Muscle of back (tissue), 11 donors: ENCODE data around the gene ADAM33. TPM values are rescaled to one million over a fixed set of nuclear protein-coding genes. Genes with fewer than 3 reads are reported as not detected.

Source experiments
- DNase-seq, 3 donors: peaks; one replicate each; pipeline versions ENCODE4 v3.0.0 to v3.0.0-alpha.2; 2013
- polyA plus RNA-seq, 10 donors: library from polyadenylated mRNA; unstranded; fragments of 120-200 nt; gene quantifications; one replicate each; pipeline ENCODE4 v1.2.1, GENCODE V29; 2013; ENCODE audit not compliant: insufficient read length in 10 of 10

Gene ADAM33
- polyA plus RNA-seq, 10 donors, result 33.1 to 107 (median 53.3) TPM

DNA sequence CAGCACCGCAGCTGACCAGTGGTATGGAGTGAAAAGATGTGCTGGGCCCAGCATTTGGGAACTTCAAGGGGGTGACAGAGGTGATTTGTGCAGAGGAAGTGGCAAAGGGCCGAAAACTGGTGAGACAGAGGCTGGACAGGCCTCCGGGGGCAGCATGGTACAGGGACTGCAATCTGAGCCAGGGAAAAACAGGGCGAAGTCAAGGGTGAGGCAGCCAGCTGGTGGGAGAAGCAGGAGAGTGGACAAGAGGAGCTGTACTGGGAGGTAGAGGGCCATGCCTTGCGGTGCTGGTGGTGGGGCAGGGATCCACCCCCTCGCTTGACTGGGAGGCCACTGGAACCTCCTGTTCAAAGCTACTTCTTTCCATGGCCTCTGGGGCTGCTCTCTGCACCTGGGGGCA, 11.3 kb downstream of the ADAM33 start:
- peak in 1 of 3 donors; percentile 32 for DNase-seq

DNA sequence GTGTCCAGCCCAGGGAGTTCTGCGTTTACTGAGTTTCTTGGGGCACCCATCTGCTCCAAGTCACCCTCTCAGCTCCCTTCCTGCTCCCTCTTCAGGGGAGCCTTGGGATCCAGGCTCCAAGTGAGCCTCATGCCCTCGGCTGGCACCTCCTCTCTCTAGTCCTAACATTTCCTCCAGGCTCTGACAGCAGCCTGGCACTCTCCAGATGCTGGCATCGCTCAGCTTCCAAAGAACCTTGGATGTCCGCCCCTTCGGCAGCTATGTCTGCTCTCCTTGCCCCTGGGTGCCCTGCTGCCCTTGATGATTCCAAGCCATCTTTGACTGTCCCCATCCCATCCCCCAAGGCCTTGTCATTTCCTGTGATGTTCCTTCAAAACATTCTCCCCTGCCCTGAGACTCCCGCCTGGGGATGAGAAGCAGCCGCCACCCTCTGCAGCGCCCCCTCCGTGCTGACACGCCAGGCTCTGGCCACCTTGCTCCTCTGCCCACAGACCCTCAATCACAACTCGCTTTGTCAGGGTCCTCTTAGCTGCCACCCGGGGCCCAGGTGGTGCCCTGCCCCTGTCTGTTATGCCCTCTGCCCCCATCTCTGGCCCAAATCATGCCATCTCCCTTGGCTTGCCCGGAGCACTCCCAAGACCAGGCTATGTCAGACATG, 12.0 kb downstream of the ADAM33 start:
- no peak for DNase-seq

DNA sequence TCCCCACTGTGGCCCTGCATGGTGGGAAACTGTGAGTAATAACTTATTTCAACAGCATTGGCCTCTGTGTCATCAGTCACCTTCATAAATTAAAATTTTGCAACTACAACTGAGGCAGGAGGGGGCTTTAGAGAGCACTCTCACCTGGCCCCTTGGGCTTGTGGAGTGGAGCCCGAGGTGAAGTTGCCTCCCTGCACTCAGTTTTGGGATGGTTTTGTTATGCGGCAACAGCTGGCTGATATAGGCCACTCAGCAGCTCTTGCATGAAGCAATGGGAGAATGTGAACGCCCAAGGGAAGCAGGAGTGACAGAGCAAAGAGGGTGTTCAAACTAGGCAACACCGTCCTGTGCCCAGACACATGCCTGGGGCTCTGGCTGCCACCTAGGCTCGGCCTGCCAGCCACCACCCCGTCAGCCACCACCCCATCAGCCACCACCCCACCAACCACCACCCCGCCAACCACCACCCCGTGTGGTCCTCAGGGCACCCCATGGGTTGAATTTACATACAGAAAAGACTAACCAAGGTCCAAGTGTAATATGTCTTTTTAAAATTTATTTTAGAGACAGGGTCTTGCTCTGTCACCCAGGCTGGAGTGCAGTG, 14.3 kb downstream of the ADAM33 start:
- DNase-seq, result no peak

DNA sequence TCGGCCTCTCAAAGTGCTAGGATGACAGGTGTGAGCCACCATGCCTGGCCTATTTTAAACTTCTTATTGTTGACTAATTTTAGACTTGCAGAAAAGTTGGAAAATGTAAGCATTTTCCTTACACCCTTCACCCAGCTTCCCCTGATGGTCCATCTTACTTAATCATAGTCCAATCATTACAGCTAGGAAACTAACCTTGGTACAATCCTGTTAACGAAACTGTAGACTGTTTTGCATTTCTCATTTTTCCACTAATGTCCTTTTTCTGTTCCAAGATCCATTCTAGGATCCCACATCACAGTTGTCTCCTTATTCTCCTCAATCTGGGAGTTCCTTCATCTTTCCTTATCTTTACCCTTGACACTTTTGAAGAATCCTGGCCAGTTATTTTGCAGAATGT, 18.0 kb downstream of the ADAM33 start:
- DNase-seq, result no peak

DNA sequence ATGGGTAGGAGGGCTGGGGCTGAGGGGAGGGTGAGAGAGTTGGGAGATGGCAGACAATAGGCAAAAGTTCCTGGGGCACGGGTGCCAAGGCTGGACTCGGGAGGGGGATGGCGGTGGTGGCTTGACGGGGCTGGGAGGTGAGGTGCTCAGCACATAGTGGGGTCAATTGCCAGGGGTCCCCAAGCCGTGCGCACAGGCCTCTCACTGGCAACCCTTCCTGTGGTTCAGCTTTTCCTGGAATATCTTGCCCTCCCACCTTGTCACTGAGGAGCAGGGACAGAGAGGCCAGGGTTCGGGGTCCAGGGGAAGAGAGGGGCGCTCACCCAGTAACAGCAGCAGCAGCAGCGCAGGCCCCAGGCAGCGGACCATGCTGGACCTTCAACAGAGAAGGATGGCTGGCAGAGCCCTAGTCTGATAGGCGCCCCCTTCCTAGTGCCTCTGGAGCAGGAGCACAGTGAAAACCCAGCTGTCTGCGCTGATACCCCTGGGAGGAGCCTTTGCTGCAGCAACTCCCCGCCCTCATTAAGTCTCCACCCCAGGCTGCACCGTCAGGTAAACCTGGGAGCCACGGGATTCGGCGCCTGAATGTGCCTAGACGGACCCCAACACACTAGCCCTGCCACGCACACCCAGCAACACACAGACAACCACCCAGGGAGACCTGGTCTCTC, 18.6 kb downstream of the ADAM33 start, which contains the start of gene GFRA4:
Gene GFRA4 (minus strand): TSS at position 369 of the 671 bp plus-strand sequence. CDS start 0 bp downstream, at position 369.
- no peak for DNase-seq

DNA sequence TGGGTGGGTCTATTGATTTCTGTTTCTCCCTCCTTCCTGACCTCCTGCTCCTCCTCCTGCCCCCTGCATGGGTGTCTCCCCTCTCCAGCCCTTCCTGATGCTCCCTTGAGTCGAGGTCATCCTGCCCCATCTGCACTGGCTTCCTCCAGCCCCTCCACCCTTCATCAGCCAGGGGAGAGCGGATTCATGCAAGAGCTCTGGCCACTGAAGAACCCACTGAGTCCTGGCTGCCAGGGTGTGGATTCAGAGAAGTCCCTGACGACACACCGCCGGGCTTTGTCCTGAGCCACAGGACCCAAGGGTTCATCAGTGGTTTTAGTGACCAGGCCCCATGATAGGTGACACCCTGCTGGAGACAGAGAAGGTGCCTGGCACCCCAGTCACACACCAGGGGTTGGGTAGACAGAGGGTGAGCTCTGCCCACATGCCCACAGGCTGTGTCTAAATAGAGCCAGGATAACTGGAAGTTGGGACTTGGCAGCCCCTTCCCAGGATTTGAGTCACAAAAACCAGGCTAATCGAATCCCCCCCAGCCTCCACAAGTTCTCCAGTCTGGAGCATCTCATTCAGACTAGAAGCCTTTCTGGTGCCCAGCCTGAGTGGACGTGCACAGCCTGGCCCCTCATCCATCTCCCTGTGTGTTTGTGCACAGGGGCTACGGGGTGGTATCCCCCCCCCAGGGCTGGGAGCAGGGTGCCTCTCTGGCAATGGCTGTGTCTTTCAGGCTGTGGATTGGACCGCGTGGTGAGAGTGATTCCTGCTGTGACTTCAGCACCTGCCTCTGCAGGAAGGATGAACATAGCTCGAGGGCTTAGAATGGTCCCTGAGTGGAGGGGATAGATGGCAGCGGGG, 19.8 kb downstream of the ADAM33 start:
- DNase-seq, result no peak

GRCh38 chr20:3661060-3661813, 20.6 kb downstream of the ADAM33 start:
- no peak for DNase-seq

GRCh38 chr20:3660262-3661059, 21.3 kb downstream of the ADAM33 start:
- DNase-seq, result peak in 1 of 3 donors; percentile 42

GRCh38 chr20:3659492-3660261, 22.1 kb downstream of the ADAM33 start:
- no peak for DNase-seq

DNA sequence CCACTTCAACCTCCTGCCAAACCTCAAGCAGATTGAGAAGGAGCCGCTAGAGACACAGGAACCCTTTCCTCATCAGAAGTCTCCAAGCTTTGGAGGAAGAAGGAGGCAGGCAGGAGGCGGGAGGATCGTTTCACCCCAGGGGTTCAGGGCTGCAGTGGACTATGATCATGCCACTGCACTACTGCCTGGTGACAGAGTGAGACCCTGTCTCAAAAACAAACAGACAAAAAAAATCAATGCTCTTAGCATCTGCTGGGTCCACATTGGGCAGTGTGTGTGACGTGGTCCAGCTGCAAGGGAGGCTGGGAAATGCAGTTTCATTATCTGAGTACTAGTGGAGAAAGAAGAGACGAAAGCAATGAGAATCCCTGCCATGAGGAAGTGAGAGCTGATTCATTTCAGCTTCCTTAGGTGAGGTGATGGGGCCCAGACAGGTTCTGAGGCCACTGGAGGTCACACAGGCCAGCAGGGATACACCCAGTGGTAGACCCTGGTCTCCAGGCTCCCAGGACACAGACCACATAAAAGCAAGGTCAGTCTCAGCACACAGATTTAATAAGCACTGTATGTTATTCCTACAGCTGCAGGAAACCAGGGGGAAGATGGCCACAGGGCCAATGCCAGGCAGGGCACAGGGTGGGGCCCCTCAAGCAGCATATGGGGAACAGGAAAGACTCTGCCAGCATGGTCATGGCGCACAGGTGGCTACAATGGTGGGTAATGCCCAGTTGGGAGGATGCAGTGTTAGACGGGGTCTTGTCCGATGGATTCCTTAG, 22.9 kb downstream of the ADAM33 start:
- DNase-seq, result no peak

- no peak for DNase-seq
Measured at GRCh38 chr20:3658019-3658715, 23.6 kb downstream of the ADAM33 start.

DNA sequence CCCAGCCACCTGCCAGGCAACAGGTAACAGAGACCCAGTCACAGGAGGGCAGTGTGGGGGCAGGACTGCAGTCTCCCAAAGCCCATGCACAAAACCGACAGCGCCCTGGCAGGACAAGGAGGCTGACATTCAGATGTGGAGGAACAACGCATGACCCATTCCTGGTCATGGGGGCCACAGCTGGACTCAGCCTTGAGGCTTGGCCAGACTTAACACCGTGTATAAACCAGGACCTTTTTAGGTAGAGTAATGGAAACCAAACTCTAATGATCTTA, 26.7 kb downstream of the ADAM33 start:
- DNase-seq, result no peak

DNA sequence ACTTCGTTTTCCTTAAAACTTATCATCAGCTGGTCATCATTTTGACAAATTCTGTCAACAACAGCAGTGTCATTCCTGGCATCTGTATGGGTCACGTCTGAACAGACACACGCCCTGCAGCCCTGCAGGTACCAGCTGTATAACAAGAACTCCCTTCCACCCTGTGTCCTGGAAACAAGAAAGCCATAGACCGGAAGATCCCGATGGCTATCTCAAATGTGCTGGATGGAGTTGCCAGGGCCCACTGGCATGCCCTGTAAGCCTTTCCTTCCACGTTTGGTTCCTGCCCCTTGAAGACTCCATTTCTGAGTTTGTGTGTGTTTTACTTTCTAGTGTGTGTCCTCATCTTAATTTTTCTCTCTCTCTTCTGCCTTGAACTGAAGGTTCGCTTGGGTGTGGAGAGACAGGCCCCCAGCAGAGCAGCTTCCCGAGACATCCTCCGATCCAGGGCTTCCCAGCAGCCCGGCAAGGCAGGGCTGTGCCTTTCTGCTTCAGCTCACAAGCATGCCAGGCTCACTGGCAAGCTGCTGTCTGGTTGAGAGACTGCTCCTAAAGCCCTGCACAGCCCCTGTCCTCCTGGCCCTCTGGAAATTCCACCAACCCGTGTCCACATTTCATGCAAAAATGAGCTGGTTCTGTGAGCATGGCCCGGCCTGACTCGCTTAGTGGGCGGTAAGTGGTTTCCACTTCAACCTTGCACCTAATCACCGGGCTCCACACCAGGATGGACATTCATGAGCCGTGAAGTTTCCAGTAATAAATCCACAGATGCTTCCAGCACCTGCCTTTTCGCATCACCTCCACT, 27.3 kb downstream of the ADAM33 start:
- DNase-seq, result no peak

DNA sequence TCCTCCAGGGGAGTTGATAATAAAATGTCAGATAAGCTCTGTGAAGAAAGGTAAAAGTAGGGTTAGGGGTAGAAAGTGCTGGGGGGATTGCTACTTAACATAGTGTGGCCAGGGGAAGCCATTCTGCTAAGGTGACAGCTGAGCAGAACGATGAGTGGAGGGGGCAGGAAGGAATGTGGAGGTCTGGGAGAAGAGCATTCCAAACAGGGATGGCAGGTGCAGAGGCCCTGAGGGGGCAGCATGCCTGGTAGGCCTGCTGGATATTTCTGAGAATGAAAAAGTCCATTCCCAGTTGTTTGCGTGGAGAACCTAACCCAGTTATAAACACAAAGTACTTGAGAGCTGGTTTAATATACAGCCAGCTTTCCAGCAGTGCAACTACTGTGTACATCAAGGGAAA, 27.9 kb downstream of the ADAM33 start:
- no peak for DNase-seq

- no peak for DNase-seq
Measured at GRCh38 chr20:3652676-3653596, 28.9 kb downstream of the ADAM33 start.

- no peak for DNase-seq
Measured at GRCh38 chr20:3652221-3652620, 29.6 kb downstream of the ADAM33 start.
